Endometrial microvascular endothelial cells (primary cell): ENCODE measurements around the gene GAPVD1. TPM values are rescaled to one million over a fixed set of nuclear protein-coding genes. Genes with fewer than 3 reads are reported as not detected.
"Not testable (repeated sequence)": the region's sequence is repeated elsewhere in the genome, so short reads cannot be mapped to it uniquely, and the experiment has no call there.

Experiments
- in situ Hi-C: cut with HindIII; loops from 2 replicates; pipeline ENCODE4 v1.10.0; 2017; ENCODE audit warnings: low sequenced_read_pairs, low pct_unique_long_range_greater_than_20kb; ENCODE audit errors: inconsistent ontology term
- total RNA-seq: library from RNA; depleted of rRNA; stranded (reverse); fragments of >200 nt; gene quantifications from one replicate; pipeline ENCODE4 v1.2.3, GENCODE V29; 2015; ENCODE audit errors: inconsistent ontology term

The GAPVD1 gene
- total RNA-seq, 1 donor from 2014 or later = 36.9 TPM

- in situ Hi-C loops = no loop called here
Observed at GRCh38 chr9:125246261-125246667, 15.4 kb upstream of the GAPVD1 start.

DNA sequence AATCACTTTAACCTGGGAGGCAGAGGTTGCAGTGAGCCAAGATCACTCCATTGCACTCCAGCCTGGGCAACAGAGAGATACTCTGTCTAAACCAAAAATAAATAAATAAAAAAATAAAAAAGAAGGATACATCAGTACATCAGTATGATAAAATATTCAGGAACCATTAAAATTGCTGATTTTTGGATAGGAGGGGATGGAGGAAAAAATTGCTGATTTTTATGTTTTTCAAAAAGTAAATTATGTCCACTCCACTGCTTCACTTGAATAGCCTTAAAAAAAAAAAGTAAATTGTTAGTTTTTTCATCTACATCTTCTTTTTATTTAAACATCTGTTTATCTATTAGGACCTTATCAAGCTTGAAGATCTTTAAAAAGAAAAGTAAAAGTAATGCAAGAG lies 7.4 kb upstream of the GAPVD1 start:
- in situ Hi-C loops = no loop called here

- in situ Hi-C loops = no loop called here
Observed at GRCh38 chr9:125255781-125256391, 5.7 kb upstream of the GAPVD1 start.

GRCh38 chr9:125258160-125258785 lies 3.4 kb upstream of the GAPVD1 start:
- in situ Hi-C loops = no loop called here

DNA sequence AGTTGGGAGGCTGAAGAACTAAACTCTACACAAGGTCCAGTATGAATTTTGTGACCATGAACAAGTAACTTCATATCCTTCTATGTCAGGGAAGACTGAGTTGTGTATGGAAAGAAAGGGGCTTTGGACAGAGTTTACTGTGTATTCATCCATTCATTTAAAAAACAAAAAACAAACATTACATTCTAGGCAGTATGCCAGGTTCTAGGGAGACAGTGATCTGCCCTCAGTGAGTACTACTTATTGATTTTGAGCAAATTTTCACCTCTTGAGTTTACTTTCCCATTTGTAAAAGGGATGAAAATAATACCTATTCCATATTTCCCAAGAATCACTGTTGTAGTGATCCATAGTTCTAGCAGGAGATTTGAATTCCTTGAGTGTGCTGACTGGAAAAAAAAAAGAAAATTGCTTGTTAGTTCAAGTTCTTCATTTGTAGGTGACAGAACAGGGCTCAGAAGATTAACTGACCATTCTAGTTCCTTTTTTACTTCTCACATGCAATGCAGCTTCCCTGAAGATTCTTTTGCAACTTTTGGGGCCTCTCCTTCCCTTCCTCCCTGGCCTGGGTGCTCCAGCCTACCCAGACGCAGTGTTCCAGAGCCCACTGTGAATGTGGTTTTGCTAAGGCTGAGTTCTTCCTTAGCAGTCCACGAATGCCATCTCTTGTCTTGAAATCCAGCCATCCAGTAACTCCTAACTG lies 2.6 kb upstream of the GAPVD1 start:
- in situ Hi-C loops = no loop called here

DNA sequence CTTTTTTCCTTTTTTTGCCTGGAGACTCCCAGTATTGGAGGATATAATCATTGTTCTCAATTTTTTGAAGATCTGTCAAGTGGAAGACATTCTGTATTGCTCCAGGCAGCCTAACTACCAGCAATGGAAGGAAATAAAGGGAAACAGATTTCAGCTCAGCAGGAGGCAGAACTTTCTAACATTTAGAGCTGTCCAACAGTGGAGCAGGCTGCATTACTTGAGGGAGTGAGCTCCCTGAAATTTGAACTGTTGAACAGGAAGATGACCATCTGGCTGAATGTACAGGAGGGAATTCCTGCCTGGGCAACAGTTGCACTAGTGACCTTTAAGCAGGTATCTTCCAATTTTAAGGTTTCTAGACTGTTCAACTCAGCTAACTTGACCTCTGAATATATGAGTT lies 1.1 kb upstream of the GAPVD1 start:
- in situ Hi-C loops = no loop called here

GRCh38 chr9:125262294-125262991 lies 817 bp downstream of the GAPVD1 start:
- in situ Hi-C loops = no loop called here

- in situ Hi-C loops = not testable (repeated sequence)
Observed at GRCh38 chr9:125264068-125264467, 2.4 kb downstream of the GAPVD1 start.

DNA sequence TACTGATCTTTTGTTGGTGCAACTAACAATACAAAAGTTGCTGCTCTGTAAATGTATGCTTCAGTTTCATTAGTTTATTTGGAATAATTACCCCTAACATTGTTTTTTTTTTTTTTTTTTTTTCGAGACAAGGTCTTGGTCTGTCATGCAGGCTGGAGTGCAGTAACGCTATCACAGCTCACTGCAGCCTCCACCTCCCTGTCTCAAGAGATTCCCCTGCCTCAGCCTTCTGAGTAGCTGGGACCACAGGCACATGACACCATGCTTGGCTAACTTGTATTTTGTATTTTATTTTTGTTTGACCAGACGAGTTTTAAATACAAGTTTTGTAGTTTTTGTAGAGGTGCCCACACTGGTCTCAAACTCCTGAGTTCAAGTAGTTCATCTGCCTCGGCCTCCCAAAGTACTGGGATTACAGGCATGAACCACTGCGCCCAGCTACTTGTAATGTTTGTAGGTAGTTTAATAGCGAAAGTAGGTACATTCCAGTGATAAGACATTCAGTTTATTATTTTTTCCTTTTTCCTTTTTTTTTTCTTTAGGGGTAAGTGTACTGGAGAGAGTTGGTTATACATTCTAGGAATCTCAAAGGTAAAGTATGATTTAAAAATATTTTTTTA lies 6.9 kb downstream of the GAPVD1 start:
- in situ Hi-C loops = no loop called here

GRCh38 chr9:125269014-125269397 lies 7.4 kb downstream of the GAPVD1 start:
- in situ Hi-C loops = no loop called here

GRCh38 chr9:125271081-125271480 lies 9.5 kb downstream of the GAPVD1 start:
- in situ Hi-C loops = no loop called here

GRCh38 chr9:125272697-125273096 lies 11.1 kb downstream of the GAPVD1 start:
- in situ Hi-C loops = no loop called here

DNA sequence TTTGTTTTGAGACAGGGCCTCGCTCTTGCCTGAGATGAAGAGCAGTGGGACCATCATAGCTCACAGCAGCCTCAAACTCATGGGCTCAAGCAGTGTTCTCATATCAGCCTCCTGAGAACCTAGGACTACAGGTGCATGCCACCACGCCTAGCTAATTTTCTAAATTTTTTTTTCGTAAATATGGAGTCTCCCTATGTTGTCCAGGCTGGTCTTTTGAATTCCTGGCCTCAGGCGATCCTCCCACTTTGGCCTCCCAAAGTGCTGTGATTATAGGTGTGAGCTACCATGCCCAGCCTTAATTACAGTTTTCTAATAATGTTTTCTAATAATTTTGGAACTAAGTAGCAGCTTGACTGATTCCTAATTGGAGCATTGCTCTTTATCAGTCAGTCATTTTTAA lies 15.1 kb downstream of the GAPVD1 start:
- in situ Hi-C loops = no loop called here

GRCh38 chr9:125277411-125277810 lies 15.8 kb downstream of the GAPVD1 start:
- in situ Hi-C loops = no loop called here

DNA sequence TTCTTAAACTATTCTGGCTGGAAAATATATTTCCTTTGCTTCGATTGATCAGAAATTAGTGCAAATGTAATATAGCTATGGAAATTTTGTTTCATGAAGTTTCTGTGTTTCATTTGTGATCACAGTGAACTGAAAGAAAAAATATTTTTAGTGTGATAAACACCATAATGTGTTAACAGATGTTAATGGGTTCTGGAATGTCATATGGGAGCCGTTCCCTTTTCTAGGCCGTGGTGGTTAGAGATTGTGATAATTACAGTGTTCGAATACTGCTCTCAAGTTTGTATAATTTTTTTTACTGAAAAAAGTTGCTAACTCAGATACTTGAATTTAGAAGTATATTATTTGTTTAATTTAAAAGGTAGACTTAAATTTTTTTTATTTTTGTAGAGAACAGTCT lies 19.3 kb downstream of the GAPVD1 start:
- in situ Hi-C loops = no loop called here

- in situ Hi-C loops = no loop called here
Observed at GRCh38 chr9:125284855-125285254, 23.2 kb downstream of the GAPVD1 start.

GRCh38 chr9:125286935-125287433 lies 25.4 kb downstream of the GAPVD1 start:
- in situ Hi-C loops = not testable (repeated sequence)

- in situ Hi-C loops = no loop called here
Observed at GRCh38 chr9:125293134-125293533, 31.5 kb downstream of the GAPVD1 start.

DNA sequence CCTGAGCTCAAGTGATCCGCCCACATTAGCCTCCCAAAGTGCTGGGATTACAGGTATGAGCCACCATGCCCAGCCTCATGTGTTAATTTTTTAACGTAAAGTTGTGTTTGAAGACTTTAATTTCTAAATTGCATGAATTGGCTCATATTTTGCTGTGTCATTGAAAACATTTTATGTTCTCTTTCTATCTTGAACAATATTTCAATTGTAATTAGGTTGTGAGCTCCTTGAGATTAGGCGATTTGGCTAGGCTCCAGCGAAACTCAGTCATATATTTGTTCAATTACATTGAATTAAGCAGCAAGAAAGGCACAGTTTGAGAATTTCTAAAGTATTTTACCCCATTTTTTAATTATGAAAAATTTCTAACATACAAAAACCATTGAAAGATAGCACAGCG lies 34.0 kb downstream of the GAPVD1 start:
- in situ Hi-C loops = no loop called here
